ENCODE data around the gene ECPAS. TPM values are rescaled to one million over a fixed set of nuclear protein-coding genes. Genes with fewer than 3 reads are reported as not detected.
"Not testable (repeated sequence)": the region's sequence is repeated elsewhere in the genome, so short reads cannot be mapped to it uniquely, and the experiment has no call there.

ECPAS gene
- total RNA-seq, 1 experiment from 2014 or later: 123 TPM

DNA sequence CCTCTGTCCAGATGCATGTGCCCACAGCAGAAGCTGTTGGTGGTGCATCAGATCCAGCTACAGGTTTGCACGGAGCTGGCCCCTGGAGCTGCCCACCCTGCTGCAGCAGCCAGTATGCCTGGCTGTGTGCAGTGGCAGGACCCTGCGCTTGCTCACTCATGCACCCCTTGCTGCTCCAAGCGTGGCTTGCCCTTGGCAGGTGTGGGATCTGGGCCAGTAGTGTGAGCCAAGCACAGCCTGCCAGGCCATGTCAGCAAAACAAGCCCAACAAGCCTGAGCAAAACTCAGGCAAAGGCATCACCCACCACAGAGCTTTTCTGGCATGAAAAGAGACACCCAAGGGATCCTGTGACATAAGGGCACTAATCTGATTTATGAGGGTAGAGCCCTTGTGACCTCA is 18.3 kb upstream of the ECPAS start:
- no peak for DNase-seq
- intact Hi-C loops (cut with micrococcal nuclease; ENCODE audit: unreplicated experiment): no loop called here
- Histone ChIP-seq H4K20me1 (ENCODE audit: insufficient read depth) (no peaks in the 10 kb centered on the region), H3K4me3 (no peak overlapping the region), H3K79me2 (ENCODE audit: low read depth) (no peaks in the 10 kb centered on the region), H3K9me3 (ENCODE audit: insufficient read depth, low read depth) (no peaks in the 10 kb centered on the region), H2AFZ (no peak overlapping the region), H3K36me3 (ENCODE audit: low read depth) (no peaks in the 10 kb centered on the region), H3F3A (ENCODE audit: insufficient read depth, low read depth) (no peaks in the 10 kb centered on the region), H3K9me2 (ENCODE audit: insufficient read depth) (no peaks in the 10 kb centered on the region), H3K27ac (no peak overlapping the region), H3K4me1 (replicated peaks; ENCODE audit: insufficient read depth) (no peaks in the 10 kb centered on the region), H3K27me3 (ENCODE audit: insufficient read depth, low read depth) (no peaks in the 10 kb centered on the region), H3K4me2 (no peak overlapping the region)
- no peak for TF ChIP-seq EZH2 (IDR thresholded peaks at IDR 0.05; ENCODE audit: low read depth)
- TF ChIP-seq CTCF (conservative IDR thresholded peaks at IDR 0.05): no peak
- CTCF ChIA-PET: interaction anchor here (0.6 kb wide), 1 partner anchor 300 kb away, joined by 4 read pairs; no protein-coding TSS in a partner anchor
- POLR2A ChIA-PET (ENCODE audit: unreplicated experiment): no interaction called here
- no TSS peak for BruUV-seq (replicated peaks)

GRCh38 chr9:111501648-111502047 is 17.5 kb upstream of the ECPAS start:
- no peaks in the 10 kb centered on the region for H3K4me1 ChIP-seq (replicated peaks; ENCODE audit: insufficient read depth)
- no peak overlapping the region for H2AFZ ChIP-seq
- no peaks in the 10 kb centered on the region for H3K9me2 ChIP-seq (ENCODE audit: insufficient read depth)
- intact Hi-C loops (cut with micrococcal nuclease; ENCODE audit: unreplicated experiment): no loop called here
- no peaks in the 10 kb centered on the region for H3K36me3 ChIP-seq (ENCODE audit: low read depth)
- no peak for TF ChIP-seq CTCF (conservative IDR thresholded peaks at IDR 0.05)
- TF ChIP-seq EZH2 (IDR thresholded peaks at IDR 0.05; ENCODE audit: low read depth): no peak
- no peak overlapping the region for H3K4me2 ChIP-seq
- no peak overlapping the region for H3K27ac ChIP-seq
- no peaks in the 10 kb centered on the region for H3F3A ChIP-seq (ENCODE audit: insufficient read depth, low read depth)
- no peaks in the 10 kb centered on the region for H4K20me1 ChIP-seq (ENCODE audit: insufficient read depth)
- no peak for DNase-seq
- no peaks in the 10 kb centered on the region for H3K9me3 ChIP-seq (ENCODE audit: insufficient read depth, low read depth)
- BruUV-seq (replicated peaks): no TSS peak
- ChIA-PET POLR2A (ENCODE audit: unreplicated experiment) (no interaction called here), CTCF (no interaction called here)
- H3K4me3 ChIP-seq: no peak overlapping the region
- H3K79me2 ChIP-seq (ENCODE audit: low read depth): no peaks in the 10 kb centered on the region
- H3K27me3 ChIP-seq (ENCODE audit: insufficient read depth, low read depth): no peaks in the 10 kb centered on the region

- no peak overlapping the region for H3K4me2 ChIP-seq
- no peaks in the 10 kb centered on the region for H4K20me1 ChIP-seq (ENCODE audit: insufficient read depth)
- no TSS peak for BruUV-seq (replicated peaks)
- ChIA-PET CTCF (no interaction called here), POLR2A (ENCODE audit: unreplicated experiment) (interaction anchor here (0.6 kb wide), 1 partner anchor 541 kb away, joined by 4 read pairs; no protein-coding TSS in a partner anchor)
- H3K79me2 ChIP-seq (ENCODE audit: low read depth): no peaks in the 10 kb centered on the region
- H3K4me1 ChIP-seq (replicated peaks; ENCODE audit: insufficient read depth): no peaks in the 10 kb centered on the region
- intact Hi-C loops (cut with micrococcal nuclease; ENCODE audit: unreplicated experiment): no loop called here
- no peaks in the 10 kb centered on the region for H3K27me3 ChIP-seq (ENCODE audit: insufficient read depth, low read depth)
- no peaks in the 10 kb centered on the region for H3K9me3 ChIP-seq (ENCODE audit: insufficient read depth, low read depth)
- TF ChIP-seq EZH2 (IDR thresholded peaks at IDR 0.05; ENCODE audit: low read depth) (no peak), CTCF (conservative IDR thresholded peaks at IDR 0.05) (no peak)
- no peaks in the 10 kb centered on the region for H3F3A ChIP-seq (ENCODE audit: insufficient read depth, low read depth)
- no peak overlapping the region for H3K4me3 ChIP-seq
- H2AFZ ChIP-seq: no peak overlapping the region
- no peaks in the 10 kb centered on the region for H3K36me3 ChIP-seq (ENCODE audit: low read depth)
- no peak for DNase-seq
- H3K27ac ChIP-seq: no peak overlapping the region
- H3K9me2 ChIP-seq (ENCODE audit: insufficient read depth): no peaks in the 10 kb centered on the region
Observed at GRCh38 chr9:111501005-111501562, 16.9 kb upstream of the ECPAS start.

DNA sequence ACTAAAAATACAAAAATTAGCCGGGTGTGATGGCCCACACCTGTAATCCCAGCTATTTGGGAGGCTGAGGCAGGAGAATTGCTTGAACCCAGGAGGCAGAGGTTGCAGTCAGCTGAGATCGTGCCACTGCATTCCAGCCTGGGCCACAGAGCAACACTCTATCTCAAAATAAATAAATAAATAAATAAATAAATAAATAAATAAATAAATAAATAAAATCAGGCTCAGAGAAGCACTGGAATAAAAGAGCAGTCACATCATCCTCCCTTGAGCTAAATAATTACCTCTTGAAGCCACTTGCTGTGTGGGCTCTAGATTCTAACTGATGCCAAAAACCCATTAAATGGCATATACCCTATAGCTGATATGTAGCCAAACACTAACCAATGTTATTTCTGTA is 13.0 kb upstream of the ECPAS start:
- H3K9me2 ChIP-seq (ENCODE audit: insufficient read depth); H3K4me3 ChIP-seq; H4K20me1 ChIP-seq (ENCODE audit: insufficient read depth); H3F3A ChIP-seq (ENCODE audit: insufficient read depth, low read depth); H2AFZ ChIP-seq; BruUV-seq (replicated peaks); H3K36me3 ChIP-seq (ENCODE audit: low read depth); H3K79me2 ChIP-seq (ENCODE audit: low read depth); H3K27ac ChIP-seq; POLR2A ChIA-PET (ENCODE audit: unreplicated experiment); H3K9me3 ChIP-seq (ENCODE audit: insufficient read depth, low read depth); CTCF ChIA-PET; H3K27me3 ChIP-seq (ENCODE audit: insufficient read depth, low read depth); DNase-seq; H3K4me2 ChIP-seq; H3K4me1 ChIP-seq (replicated peaks; ENCODE audit: insufficient read depth); intact Hi-C loops (cut with micrococcal nuclease; ENCODE audit: unreplicated experiment): not testable (repeated sequence)

Data from PC-9 (cell line).